WI38 (cell line): ENCODE data around the gene SLC30A3.

ENCODE experiments used
- H3K4me3 ChIP-seq: 2 replicates; pipeline ENCODE4 v1.5.1; 2011; ENCODE audit warnings: low read depth, mild to moderate bottlenecking, control low read depth, low read length
- CTCF ChIP-seq: IDR thresholded peaks from 2 replicates; pipeline ENCODE4 v1.5.1; 2012; ENCODE audit warnings: low read depth, mild to moderate bottlenecking, control low read depth, low read length

SLC30A3 gene

GRCh38 chr2:27223416-27223815 is 39.4 kb downstream of the SLC30A3 start:
- TF ChIP-seq CTCF, result no peak
- no peak overlapping the region for H3K4me3 ChIP-seq

GRCh38 chr2:27222407-27222806 is 40.4 kb downstream of the SLC30A3 start:
- no peak overlapping the region for H3K4me3 ChIP-seq
- TF ChIP-seq CTCF, result no peak

- H3K4me3 ChIP-seq, result no peak overlapping the region
- TF ChIP-seq CTCF, result no peak
Measured at GRCh38 chr2:27221166-27221565, 41.7 kb downstream of the SLC30A3 start.

GRCh38 chr2:27220091-27220490 is 42.8 kb downstream of the SLC30A3 start:
- no peak overlapping the region for H3K4me3 ChIP-seq
- no peak for TF ChIP-seq CTCF

GRCh38 chr2:27219091-27219490 is 43.8 kb downstream of the SLC30A3 start:
- H3K4me3 ChIP-seq, result no peak overlapping the region
- no peak for TF ChIP-seq CTCF

GRCh38 chr2:27218614-27219013 is 44.2 kb downstream of the SLC30A3 start:
- no peak for TF ChIP-seq CTCF
- no peak overlapping the region for H3K4me3 ChIP-seq

- no peak for TF ChIP-seq CTCF
- H3K4me3 ChIP-seq, result peak within 1 kb of the TSS; percentile 83
Measured at GRCh38 chr2:27217173-27218121, 45.4 kb downstream of the SLC30A3 start, which contains the start of gene CAD. Gene CAD, plus strand, starts transcription at chr2:27217369. Its CDS starts 183 bp downstream, at chr2:27217552.
